Fibroblast of skin of abdomen (primary cell): Measurements from ENCODE around the gene POLR1C.
A peak's percentile ranks its signal among the peaks of the same experiment; 100 is the strongest.
"Not testable (repeated sequence)": the region's sequence is repeated elsewhere in the genome, so short reads cannot be mapped to it uniquely, and the experiment has no call there.

Experiments used
- DNase-seq: peaks from one replicate; pipeline ENCODE4 v3.0.0-alpha.2; 2013

POLR1C gene

GRCh38 chr6:43510827-43511163, 6.1 kb upstream of the POLR1C start:
- no peak for DNase-seq

DNA sequence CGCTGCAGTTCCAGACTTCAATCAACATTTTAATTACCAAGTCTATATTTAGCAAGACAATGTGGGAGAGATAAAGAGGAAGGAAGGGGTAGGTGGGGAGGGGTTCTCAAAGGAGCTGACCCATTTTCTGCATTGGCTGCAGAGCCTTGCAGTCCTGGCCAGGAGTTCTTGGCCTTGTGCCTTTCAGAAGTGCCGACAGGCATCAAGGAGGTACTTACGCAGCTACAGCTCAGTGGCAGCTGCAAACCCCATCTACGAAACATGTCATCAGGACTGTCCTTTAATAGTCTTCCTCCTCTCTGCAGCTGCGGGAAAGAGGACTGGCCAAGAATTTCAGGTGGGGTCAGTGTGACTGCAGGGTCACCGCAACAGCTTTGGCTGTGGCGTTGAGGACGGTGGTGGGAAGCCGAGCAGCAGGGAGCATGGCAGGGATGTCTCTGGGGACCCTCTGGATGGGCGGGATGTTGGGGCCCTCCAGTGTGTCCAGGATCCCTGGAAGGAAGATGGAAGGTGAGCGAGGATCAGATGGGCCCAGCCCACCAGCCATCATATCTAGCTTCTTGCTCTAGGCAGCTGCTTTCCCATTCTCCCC, 5.0 kb upstream of the POLR1C start:
- no peak for DNase-seq

- no peak for DNase-seq
Measured at GRCh38 chr6:43515808-43516207, 1.1 kb upstream of the POLR1C start.

DNA sequence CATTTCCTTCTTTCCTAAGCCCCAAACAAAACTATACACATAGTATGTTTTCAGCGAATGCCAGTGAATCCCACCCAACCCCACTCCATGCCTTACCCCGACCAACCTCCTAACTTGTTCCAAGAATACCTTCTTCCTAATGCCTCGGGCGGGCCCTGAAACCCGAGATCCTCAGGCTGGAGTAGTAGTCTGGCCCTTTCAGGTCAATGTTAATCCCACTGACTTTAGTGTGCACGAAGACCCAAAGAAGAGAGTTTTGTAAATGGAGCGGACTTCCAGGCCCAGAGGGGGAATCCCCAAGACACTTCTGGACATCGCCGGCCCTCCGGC, 557 bp upstream of the POLR1C start:
- DNase-seq = no peak

GRCh38 chr6:43517505-43518357, 842 bp downstream of the POLR1C start:
- DNase-seq = no peak

DNA sequence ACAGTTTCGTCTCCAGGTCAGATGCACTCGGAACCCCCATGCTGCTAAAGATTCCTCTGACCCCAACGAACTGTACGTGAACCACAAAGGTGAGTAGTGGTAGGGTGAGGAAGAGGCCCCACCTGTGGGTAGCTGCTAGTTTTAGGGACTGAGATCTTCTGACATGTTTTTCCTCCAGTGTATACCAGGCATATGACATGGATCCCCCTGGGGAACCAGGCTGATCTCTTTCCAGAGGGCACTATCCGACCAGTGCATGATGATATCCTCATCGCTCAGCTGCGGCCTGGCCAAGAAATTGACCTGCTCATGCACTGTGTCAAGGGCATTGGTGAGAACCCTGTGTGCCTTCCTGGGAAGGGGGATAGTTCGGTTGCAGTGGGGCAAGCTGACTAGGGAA, 3.2 kb downstream of the POLR1C start:
- DNase-seq = no peak

GRCh38 chr6:43521836-43522235, 4.9 kb downstream of the POLR1C start:
- DNase-seq = no peak

- DNase-seq = no peak
Measured at GRCh38 chr6:43522547-43523261, 5.8 kb downstream of the POLR1C start.

DNA sequence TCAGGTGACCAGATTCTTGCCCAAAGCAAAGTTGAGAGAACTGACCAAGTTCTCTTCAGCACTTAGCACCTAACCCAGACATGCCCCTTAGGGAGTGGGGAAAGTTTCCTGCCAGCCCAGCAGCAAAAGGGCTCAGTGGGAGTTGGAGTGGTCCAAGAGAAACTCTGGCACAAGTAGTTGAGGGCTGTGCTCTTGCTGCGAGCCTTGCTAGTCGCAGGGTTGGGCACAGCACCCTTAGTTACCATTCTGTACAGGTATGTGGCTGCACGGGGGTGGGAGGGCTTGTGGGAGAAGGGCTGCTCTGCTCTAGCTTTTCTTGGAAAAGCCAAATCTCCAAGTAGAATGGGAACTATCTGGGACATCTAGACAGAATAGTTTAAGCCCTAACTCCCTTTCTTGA, 6.4 kb downstream of the POLR1C start:
- no peak for DNase-seq

DNA sequence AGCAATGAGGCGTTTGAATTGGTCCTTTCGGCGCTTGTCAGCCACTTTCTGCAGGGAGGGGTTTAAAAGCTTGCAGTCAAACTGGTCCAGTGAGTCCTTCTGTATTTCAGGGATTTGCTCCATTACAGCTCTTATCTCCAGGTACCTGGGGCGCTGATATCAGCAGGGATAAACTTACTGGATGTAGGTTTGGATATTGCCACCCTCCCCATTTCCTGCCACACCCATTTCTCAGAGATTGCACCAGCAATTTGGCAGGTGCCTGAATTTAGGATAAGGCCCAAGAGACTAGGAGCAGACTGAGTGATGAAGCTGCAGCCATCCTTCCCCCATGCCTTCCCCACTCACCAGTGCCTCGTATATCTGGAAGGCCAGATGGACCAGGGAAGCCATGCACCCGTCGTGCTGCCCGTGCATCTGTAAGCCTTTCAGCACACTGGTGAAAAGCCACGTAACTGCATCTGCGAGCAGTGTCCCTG, 7.6 kb downstream of the POLR1C start:
- no peak for DNase-seq

GRCh38 chr6:43532201-43532600, 15.3 kb downstream of the POLR1C start:
- DNase-seq = peak; percentile 9

- not testable (repeated sequence) for DNase-seq
Measured at GRCh38 chr6:43538986-43539385, 22.1 kb downstream of the POLR1C start.

DNA sequence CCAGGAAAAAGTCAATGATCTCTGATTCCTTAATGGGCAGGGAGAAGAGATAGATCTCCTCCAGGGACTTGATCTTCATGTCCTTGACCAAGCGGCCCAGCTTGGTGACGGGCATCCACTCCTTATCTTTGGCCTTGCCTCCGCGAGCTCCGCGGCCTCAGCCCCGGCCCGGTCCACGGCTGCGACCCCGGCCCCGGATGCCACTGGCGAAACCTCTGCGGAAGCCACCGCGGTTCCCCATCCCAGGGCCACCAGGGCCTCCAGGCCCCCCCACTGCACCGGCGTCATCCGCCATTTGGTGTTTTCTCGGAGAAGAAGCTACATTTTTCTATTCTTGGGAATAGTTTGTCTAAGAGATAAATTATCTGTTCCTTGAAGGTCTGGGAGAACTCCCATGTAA, 22.5 kb downstream of the POLR1C start:
- DNase-seq = not testable (repeated sequence)

DNA sequence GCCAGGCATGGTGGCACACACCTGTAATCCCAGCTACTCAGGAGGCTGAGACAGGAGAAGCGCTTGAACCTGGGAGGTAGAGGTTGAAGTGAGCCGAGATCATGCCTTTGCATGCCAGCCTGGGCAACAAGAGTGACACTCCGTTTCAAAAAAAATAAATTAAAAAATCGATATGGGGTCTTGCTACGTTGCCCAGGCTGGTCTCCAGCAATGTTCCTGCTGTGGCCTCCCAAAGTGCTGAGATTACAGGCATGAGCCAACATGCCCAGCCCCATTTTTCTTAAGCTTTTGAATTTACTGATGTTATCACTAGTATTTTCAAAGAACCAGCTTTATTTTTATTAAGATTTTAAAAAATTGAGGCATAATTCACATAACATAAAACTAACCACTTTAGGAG, 23.6 kb downstream of the POLR1C start:
- no peak for DNase-seq

DNA sequence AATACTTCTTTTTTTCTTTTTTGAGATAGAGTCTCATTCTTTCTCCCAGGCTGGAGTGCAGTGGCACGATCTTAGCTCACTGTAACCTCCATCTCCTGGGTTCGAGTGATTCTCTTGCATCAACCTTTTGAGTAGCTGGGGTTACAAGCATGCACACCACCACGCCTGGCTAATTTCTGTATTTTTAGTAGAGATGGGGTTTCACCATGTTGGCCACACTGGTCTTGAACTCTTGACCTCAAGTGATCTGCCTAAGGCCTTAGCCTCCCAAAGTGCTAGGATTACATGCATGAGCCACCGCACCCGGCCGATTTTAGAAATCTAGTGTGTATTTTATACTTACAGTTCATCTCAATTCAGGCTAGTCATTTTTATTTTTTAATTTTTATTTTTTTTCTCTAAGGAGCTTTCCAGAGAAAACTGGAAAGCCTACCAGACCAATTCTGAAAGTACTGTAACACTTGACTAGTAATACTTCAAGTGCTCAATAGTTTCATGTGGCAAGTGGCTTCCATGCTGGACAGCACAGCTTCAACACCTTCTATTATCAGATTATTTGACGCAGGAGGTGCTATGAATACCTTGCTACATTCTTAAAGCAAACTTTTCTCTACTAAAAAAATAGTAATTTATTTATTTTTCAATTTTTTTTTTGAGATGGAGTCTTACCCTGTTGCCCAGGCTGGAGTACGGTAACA, 25.0 kb downstream of the POLR1C start:
- no peak for DNase-seq

DNA sequence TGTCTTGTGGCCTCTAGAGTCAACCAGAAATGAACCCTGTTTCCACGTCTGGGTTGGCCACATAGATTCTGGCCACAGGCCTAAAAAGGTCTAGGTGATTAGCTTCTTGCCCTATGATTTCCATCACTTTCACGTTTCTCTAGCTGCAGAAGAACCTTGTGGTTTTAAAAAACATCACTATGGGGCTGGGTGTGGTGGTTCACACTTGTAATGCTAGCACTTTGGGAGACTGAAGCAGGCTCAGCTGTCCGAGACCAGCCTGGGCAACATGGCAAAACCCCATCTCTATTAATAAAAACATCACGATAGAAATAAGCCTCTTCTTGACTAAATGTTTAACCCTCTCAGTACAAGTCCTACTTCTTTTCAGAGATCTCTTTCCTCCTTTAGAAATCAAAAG, 27.6 kb downstream of the POLR1C start:
- DNase-seq = no peak

GRCh38 chr6:43547222-43547621, 30.3 kb downstream of the POLR1C start:
- DNase-seq = no peak

- DNase-seq = not testable (repeated sequence)
Measured at GRCh38 chr6:43557620-43558019, 40.7 kb downstream of the POLR1C start.

DNA sequence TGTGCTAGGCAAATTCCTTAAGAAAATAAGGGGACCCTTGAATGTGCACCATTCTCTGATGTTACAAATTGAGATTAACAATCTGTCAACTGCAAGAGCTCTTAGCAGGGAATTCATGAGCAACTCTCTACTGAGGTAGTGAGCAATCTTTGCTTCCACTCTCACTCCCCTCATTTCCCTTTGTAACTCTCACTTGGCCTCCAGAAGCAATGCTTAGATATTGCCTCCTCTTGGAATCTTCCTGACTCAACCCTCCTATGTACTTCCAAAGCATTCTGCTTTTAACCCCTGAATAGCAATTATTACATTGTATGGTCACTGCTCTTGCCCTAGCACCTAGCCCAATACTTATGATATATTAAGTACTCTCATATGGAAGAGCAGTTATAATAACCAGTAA, 42.4 kb downstream of the POLR1C start:
- DNase-seq = no peak

DNA sequence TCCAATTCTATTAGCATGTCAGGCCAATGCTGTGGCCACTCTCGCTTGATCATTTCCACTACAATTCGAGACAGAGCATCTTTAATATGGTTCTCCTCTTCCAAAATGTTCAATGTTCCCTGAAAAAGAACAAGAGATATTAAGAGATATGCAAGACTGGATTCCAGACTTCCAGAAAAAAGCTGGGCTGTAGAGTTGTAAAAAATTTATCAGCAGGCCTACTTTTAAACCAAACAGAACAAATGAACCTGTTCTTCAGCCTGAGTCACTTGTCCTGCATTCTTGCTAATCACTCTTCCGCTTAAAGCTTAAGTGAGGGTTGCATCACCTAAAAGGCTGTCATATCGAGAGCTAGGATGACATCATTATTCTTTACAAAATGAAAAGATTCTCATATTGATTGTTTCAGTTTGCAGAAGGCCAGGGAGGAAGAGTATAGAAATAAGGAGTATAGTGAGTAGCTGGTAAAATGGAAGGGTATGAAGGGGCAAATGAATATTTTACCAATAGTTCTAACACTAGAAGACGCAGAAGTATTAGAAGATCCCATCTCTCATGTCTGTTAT, 54.1 kb downstream of the POLR1C start:
- DNase-seq = peak; percentile 6
